H1 (cell line): ENCODE results near the gene SLC25A39. TPM values are rescaled to one million over a fixed set of nuclear protein-coding genes. Genes with fewer than 3 reads are reported as not detected.

Experiments used
- CTCF ChIA-PET: fragments of 300-600 bp; sonication (Branson Sonifier 250); formaldehyde crosslinking; loops from one replicate; lab custom pipeline; 2021; ENCODE audit not compliant: partially characterized antibody; lab: Charles Lee
- POLR2A ChIA-PET: fragments of 300-600 bp; sonication (Branson Sonifier 250); formaldehyde crosslinking; loops from one replicate; lab custom pipeline; 2021; ENCODE audit warnings: inconsistent platforms; ENCODE audit not compliant: partially characterized antibody; lab: Charles Lee
- DNase-seq, 2 experiments: peaks; one replicate each; pipeline versions ENCODE4 v3.0.0 to v3.0.0-alpha.2; 2010 to 2022; ENCODE audit warnings: low spot score in 2 of 2, low read depth in 1 of 2, mixed read lengths in 1 of 2
- FAIRE-seq: peaks from 2 replicates; lab custom pipeline; 2011; peaks lifted over from hg19 to GRCh38; lab: Jason Lieb, UNC
- H2AFZ ChIP-seq: 2 replicates; pipeline ENCODE4 v1.8.1; 2012; ENCODE audit warnings: low read length, inconsistent platforms
- H2AK5ac ChIP-seq: 2 replicates; pipeline ENCODE4 v1.6.1; 2013; ENCODE audit warnings: low read depth, low read length
- H2BK120ac ChIP-seq: replicated peaks from 2 replicates; pipeline ENCODE3; 2013; ENCODE audit warnings: low read depth, low read length, inconsistent platforms
- H2BK12ac ChIP-seq: 2 replicates; pipeline ENCODE4 v1.6.1; 2013; ENCODE audit warnings: low read depth, low read length
- H2BK15ac ChIP-seq: 2 replicates; pipeline ENCODE4 v1.6.1; 2013; ENCODE audit warnings: low read length
- H2BK20ac ChIP-seq: 2 replicates; pipeline ENCODE4 v1.6.1; 2013; ENCODE audit warnings: low read length
- H2BK5ac ChIP-seq: 2 replicates; pipeline ENCODE4 v1.6.1; 2013; ENCODE audit warnings: low read depth, low read length
- H3K14ac ChIP-seq: 2 replicates; pipeline ENCODE4 v1.6.1; 2013; ENCODE audit warnings: inconsistent platforms; ENCODE audit not compliant: insufficient read length
- H3K18ac ChIP-seq: 2 replicates; pipeline ENCODE4 v1.6.1; 2013; ENCODE audit warnings: low read length; ENCODE audit errors: extremely low read depth
- H3K23ac ChIP-seq: 2 replicates; pipeline ENCODE4 v1.6.1; 2013; ENCODE audit warnings: inconsistent platforms; ENCODE audit not compliant: insufficient read length
- H3K23me2 ChIP-seq: 2 replicates; pipeline ENCODE4 v1.6.1; 2013; ENCODE audit warnings: low read depth, low read length
- H3K27ac ChIP-seq: 2 replicates; pipeline ENCODE4 v1.6.1; 2011; ENCODE audit warnings: low read depth, low read length, inconsistent platforms
- H3K27me3 ChIP-seq, 4 experiments: replicated peaks in 1 of 4; 1 replicate in 1 of 4; 2 replicates in 3 of 4; pipeline versions ENCODE4 v1.6.1 to v1.8.1; 2011 to 2013; ENCODE audit warnings: low read length in 3 of 4, mild to moderate bottlenecking in 3 of 4, inconsistent platforms in 2 of 4, mixed read lengths in 2 of 4, moderate library complexity in 1 of 4; ENCODE audit not compliant: control insufficient read depth in 3 of 4, insufficient read depth in 3 of 4; ENCODE audit errors: extremely low read depth in 1 of 4
- H3K36me3 ChIP-seq, 4 experiments: 2 replicates each; pipeline versions ENCODE4 v1.6.1 to v1.8.1; 2011 to 2013; ENCODE audit warnings: mild to moderate bottlenecking in 4 of 4, low read length in 3 of 4, moderate library complexity in 2 of 4, control low read depth in 1 of 4, inconsistent platforms in 1 of 4; ENCODE audit not compliant: insufficient read depth in 4 of 4, control insufficient read depth in 2 of 4
- H3K4ac ChIP-seq: replicated peaks from 2 replicates; pipeline ENCODE3; 2013; ENCODE audit warnings: low read length, low read depth, mixed read lengths, inconsistent platforms; ENCODE audit not compliant: insufficient read length
- H3K4me1 ChIP-seq, 4 experiments: replicated peaks in 1 of 4; 1 replicate in 1 of 4; 2 replicates in 3 of 4; pipeline versions ENCODE4 v1.6.1 to v1.8.1; 2011 to 2013; ENCODE audit warnings: low read length in 3 of 4, inconsistent platforms in 2 of 4, mixed read lengths in 1 of 4; ENCODE audit not compliant: insufficient read depth in 4 of 4, control insufficient read depth in 3 of 4
- H3K4me2 ChIP-seq, 2 experiments: 2 replicates each; pipeline versions ENCODE4 v1.6.1 to v1.8.1; 2011 to 2013; ENCODE audit warnings: low read depth in 2 of 2, low read length in 2 of 2, control low read depth in 1 of 2, inconsistent platforms in 1 of 2, mild to moderate bottlenecking in 1 of 2; ENCODE audit not compliant: insufficient read depth in 1 of 2
- H3K4me3 ChIP-seq, 4 experiments: fragments of 200-600, 300-600 bp in 1 of 4; sonication (generic), shearing (Covaris generic), sonication (Bioruptor Twin) in 1 of 4; 2 replicates each; pipeline versions ENCODE4 v1.5.1 to v1.8.1; 2011 to 2016; ENCODE audit warnings: low read length in 4 of 4, low read depth in 3 of 4, control low read depth in 2 of 4, inconsistent platforms in 2 of 4, mild to moderate bottlenecking in 2 of 4, mixed read lengths in 1 of 4, moderate library complexity in 1 of 4; ENCODE audit not compliant: insufficient read depth in 2 of 4; ENCODE audit errors: extremely low read depth in 1 of 4
- H3K56ac ChIP-seq: replicated peaks from 2 replicates; pipeline ENCODE3; 2013; ENCODE audit warnings: low read depth, mild to moderate bottlenecking, mixed read lengths, low read length, inconsistent platforms; ENCODE audit not compliant: insufficient read length
- H3K79me1 ChIP-seq: 2 replicates; pipeline ENCODE4 v1.6.1; 2013; ENCODE audit warnings: low read depth, low read length, control low read depth
- H3K79me2 ChIP-seq, 2 experiments: 2 replicates each; pipeline versions ENCODE4 v1.6.1 to v1.8.1; 2012 to 2013; ENCODE audit warnings: low read length in 2 of 2, mild to moderate bottlenecking in 2 of 2, inconsistent platforms in 1 of 2; ENCODE audit not compliant: insufficient read depth in 2 of 2, control insufficient read depth in 1 of 2
- H3K9ac ChIP-seq, 4 experiments: replicated peaks in 1 of 4; 1 replicate in 1 of 4; 2 replicates in 3 of 4; pipeline versions ENCODE4 v1.6.1 to v1.8.1; 2011 to 2013; ENCODE audit warnings: low read depth in 3 of 4, low read length in 3 of 4, control low read depth in 2 of 4, mild to moderate bottlenecking in 2 of 4, moderate library complexity in 2 of 4, inconsistent platforms in 1 of 4; ENCODE audit errors: extremely low read depth in 1 of 4
- H3K9me3 ChIP-seq, 2 experiments: 2 replicates each; pipeline versions ENCODE4 v1.6.1 to v1.8.1; 2012 to 2013; ENCODE audit warnings: mild to moderate bottlenecking in 2 of 2, moderate library complexity in 2 of 2, control low read depth in 1 of 2, inconsistent platforms in 1 of 2, low read depth in 1 of 2, low read length in 1 of 2, mixed read lengths in 1 of 2; ENCODE audit not compliant: insufficient read depth in 2 of 2
- H4K20me1 ChIP-seq, 2 experiments: replicated peaks in 1 of 2; 2 replicates each; pipeline versions ENCODE3 to v1.8.1; 2011 to 2013; ENCODE audit warnings: inconsistent platforms in 2 of 2, low read length in 2 of 2, mild to moderate bottlenecking in 1 of 2; ENCODE audit not compliant: insufficient read depth in 2 of 2, control insufficient read depth in 1 of 2
- H4K5ac ChIP-seq: 2 replicates; pipeline ENCODE4 v1.6.1; 2013; ENCODE audit warnings: low read length, low read depth, mixed read lengths, inconsistent platforms; ENCODE audit not compliant: insufficient read length
- H4K8ac ChIP-seq: 2 replicates; pipeline ENCODE4 v1.8.0; 2013; ENCODE audit warnings: mild to moderate bottlenecking, moderate library complexity, low read length, inconsistent platforms; ENCODE audit not compliant: insufficient read depth; ENCODE audit errors: extremely low read depth
- H4K91ac ChIP-seq: replicated peaks from 2 replicates; pipeline ENCODE3; 2013; ENCODE audit warnings: low read length, mixed read lengths, inconsistent platforms; ENCODE audit not compliant: insufficient read length
- GTF2F1 ChIP-seq: IDR thresholded peaks from 2 replicates; pipeline ENCODE4 v1.6.1; 2012; ENCODE audit warnings: low read depth, low read length, improper control_type of control experiment, borderline replicate concordance
- JUND ChIP-seq: IDR thresholded peaks from 2 replicates; pipeline ENCODE4 v1.6.1; 2011; ENCODE audit warnings: mild to moderate bottlenecking, improper control_type of control experiment, low read length
- NANOG ChIP-seq: IDR thresholded peaks from 2 replicates; pipeline ENCODE4 v1.6.1; 2011; ENCODE audit warnings: low read length, low read depth, mild to moderate bottlenecking, inconsistent platforms; ENCODE audit not compliant: insufficient read depth, poor library complexity, severe bottlenecking
- NRF1 ChIP-seq: IDR thresholded peaks from 2 replicates; pipeline ENCODE4 v1.6.1; 2011; ENCODE audit warnings: mild to moderate bottlenecking, low read depth, low read length, improper control_type of control experiment
- TAF7 ChIP-seq: optimal IDR thresholded peaks from 2 replicates; pipeline ENCODE3; 2011; ENCODE audit warnings: low read depth, mild to moderate bottlenecking, inconsistent platforms, low read length, moderate library complexity, borderline replicate concordance
- WGBS, 2 experiments: shearing (Covaris generic) in 1 of 2; methylation state at CpG; one replicate each; pipeline versions ENCODE4 v1.1.6 to v1.1.7; 2013 to 2015; ENCODE audit warnings: low lambda C conversion rate in 2 of 2, mixed read lengths in 2 of 2, inconsistent platforms in 1 of 2, low coverage in 1 of 2, missing lambda C conversion rate in 1 of 2; ENCODE audit not compliant: insufficient replicate concordance in 2 of 2, insufficient coverage in 1 of 2, insufficient read length in 1 of 2; ENCODE audit errors: extremely low coverage in 1 of 2, missing lambda C conversion rate in 1 of 2; 5-methylcytosine and 5-hydroxymethylcytosine counted together
- polyA plus RNA-seq, 7 experiments: library from polyadenylated mRNA; depleted of rRNA in 3 of 7; stranded (reverse) in 5 of 7; unstranded in 2 of 7; fragments of >200 nt in 5 of 7; fragments of 200-250 nt in 2 of 7; gene quantifications; 1 replicate in 5 of 7; 2 replicates in 1 of 7; 4 replicates in 1 of 7; pipeline versions ENCODE4 v1.2.1 to v1.2.3, GENCODE V29; 2011 to 2013; ENCODE audit warnings: missing spikeins in 2 of 7, mixed read lengths in 2 of 7
- total RNA-seq: library from RNA; stranded (reverse); fragmentation: NEBNext Ultra II Directional; extraction: Animal tissue kit (Norgen Biotek cat#: 25700); gene quantifications from 2 replicates; pipeline ENCODE4 v1.2.1, GENCODE V29; 2021

SLC25A39 gene
- total and polyA plus RNA-seq, 2 of the 8 experiments (the other 6 are each of a cell fraction or from before 2014, with no cell fraction given) = 200 to 291 TPM

DNA sequence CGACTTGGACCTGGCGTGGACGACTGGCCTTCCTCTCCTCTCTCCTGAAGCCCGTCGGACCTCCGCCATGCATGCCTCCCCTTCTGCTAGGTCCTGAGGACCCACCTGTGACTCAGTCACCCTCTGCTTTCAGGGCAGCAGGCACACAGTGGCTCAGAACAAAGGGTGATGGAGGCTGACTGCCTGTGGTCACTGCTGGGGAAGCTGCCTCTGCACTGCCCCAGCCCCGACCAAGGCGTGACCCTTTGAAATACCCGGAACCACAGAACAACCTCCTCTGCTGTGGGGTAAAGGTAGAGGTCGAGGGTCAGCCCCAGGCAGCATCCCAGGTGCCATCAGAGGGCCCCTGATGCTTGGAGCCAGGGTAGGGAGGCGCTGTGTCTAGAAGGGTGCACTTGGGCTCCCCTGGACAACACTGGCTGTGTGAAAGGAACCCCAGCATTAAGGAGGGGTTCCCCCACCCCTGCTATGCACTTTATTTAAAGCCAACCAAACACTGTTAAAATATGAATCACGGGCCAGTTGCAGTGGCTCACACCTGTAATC, 44.2 kb downstream of the SLC25A39 start:
- Histone ChIP-seq H3K23me2 (no peaks in the 10 kb centered on the region), H3K23ac (no peak overlapping the region), H2AFZ (peak overlapping the region; percentile 74), H2BK5ac (peak overlapping the region; percentile 69; the same call in 1 of the 2 replicates), H3K9ac (no peak overlapping the region), H3K56ac (no peak overlapping the region), H2BK15ac (peak overlapping the region; percentile 100; the same call in 1 of the 2 replicates), H3K9me3 (no peaks in the 10 kb centered on the region), H3K14ac (no peak overlapping the region), H3K27ac (no peak overlapping the region), H3K79me2 (no peaks in the 10 kb centered on the region), H4K20me1 (no peaks in the 10 kb centered on the region), H3K27me3 (0 out of 7 replicates have a peak, but pooled peaks cover 0 to 2% (median 0%) of the 10 kb centered on the region in 4 experiments), H2BK20ac (peak overlapping the region; percentile 67; the same call in 1 of the 2 replicates), H2BK120ac (no peak overlapping the region), H3K4me3 (no peak overlapping the region), H2AK5ac (no peak overlapping the region), H3K4me1 (peaks cover 0 to 12% (median 7%) of the 10 kb centered on the region in 4 experiments; a peak in 6 of 7 replicates), H2BK12ac (peak overlapping the region; percentile 96; the same call in 1 of the 2 replicates), H4K5ac (no peak overlapping the region), H3K36me3 (no peaks in the 10 kb centered on the region), H4K91ac (peak overlapping the region; percentile 4), H3K79me1 (no peaks in the 10 kb centered on the region), H3K4me2 (peak overlapping the region in 1 of 2 experiments; percentile 39; a peak in 2 of 4 replicates), H3K4ac (no peak overlapping the region), H3K18ac (peak overlapping the region; percentile 42), H4K8ac (no peak overlapping the region)
- FAIRE-seq (no peak), DNase-seq (no peak)
- ChIA-PET CTCF (interaction anchor here (0.6 to 2.9 kb wide), 6 partner anchors 9 to 71 kb away, joined by 3 to 7 read pairs (median 5); no protein-coding TSS in a partner anchor), POLR2A (interaction anchor here (0.9 to 1.7 kb wide), 9 partner anchors 12 to 92 kb away, joined by 3 to 6 read pairs (median 3); partner anchors contain the start of genes SLC4A1 and UBTF)
- 77% methylated on average over 12 of the region's 12 CpGs; no CpG with 5 or more reads in 1 of the 2 experiments for WGBS, 2 experiments
- TF ChIP-seq JUND = no peak
- no peak for TF ChIP-seq NANOG
- TF ChIP-seq TAF7 = no peak
- no peak for TF ChIP-seq GTF2F1
- TF ChIP-seq NRF1 = no peak
